ENCODE measurements around the gene TAS2R20.
"Not testable (repeated sequence)": the region's sequence is repeated elsewhere in the genome, so short reads cannot be mapped to it uniquely, and the experiment has no call there.

TAS2R20 gene

GRCh38 chr12:10998204-10998603 lies at the start of gene TAS2R20:
Gene TAS2R20 (minus strand): TSS chr12:10998304. CDS start chr12:10997875, 429 bp downstream.
- no peak for DNase-seq

- not testable (repeated sequence) for DNase-seq
These were observed 43.3 kb upstream of the TAS2R20 start for GRCh38 chr12:11041366-11041765.

- no peak for DNase-seq
These were observed 42.1 kb upstream of the TAS2R20 start for GRCh38 chr12:11040162-11040561.

GRCh38 chr12:11039171-11039570 lies 41.1 kb upstream of the TAS2R20 start:
- no peak for DNase-seq

GRCh38 chr12:11033959-11034358 lies 35.9 kb upstream of the TAS2R20 start:
- not testable (repeated sequence) for DNase-seq

- no peak for DNase-seq
These were observed 33.2 kb upstream of the TAS2R20 start, which contains the start of gene TAS2R31 for GRCh38 chr12:11031307-11031706. Gene TAS2R31 (minus strand): TSS chr12:11031407. CDS start chr12:11031335, 72 bp downstream.

- DNase-seq = no peak
These were observed 28.0 kb upstream of the TAS2R20 start for GRCh38 chr12:11026118-11026517.

- no peak for DNase-seq
These were observed 25.3 kb upstream of the TAS2R20 start for GRCh38 chr12:11023387-11023786.

- no peak for DNase-seq
These were observed 24.4 kb upstream of the TAS2R20 start, which contains the start of gene TAS2R19 for GRCh38 chr12:11022520-11022919. Gene TAS2R19 (minus strand): TSS chr12:11022620. CDS start chr12:11022571, 49 bp downstream.

- no peak for DNase-seq
These were observed 18.8 kb upstream of the TAS2R20 start for GRCh38 chr12:11016937-11017336.

GRCh38 chr12:11015775-11016430 lies 17.8 kb upstream of the TAS2R20 start:
- no peak for DNase-seq

GRCh38 chr12:11014234-11014633 lies 16.1 kb upstream of the TAS2R20 start:
- DNase-seq = no peak

GRCh38 chr12:11007608-11008007 lies 9.5 kb upstream of the TAS2R20 start:
- no peak for DNase-seq

- no peak for DNase-seq
These were observed 3.8 kb downstream of the TAS2R20 start for GRCh38 chr12:10994307-10994706.

- no peak for DNase-seq
These were observed 9.0 kb downstream of the TAS2R20 start for GRCh38 chr12:10989107-10989506.

- no peak for DNase-seq
These were observed 11.3 kb downstream of the TAS2R20 start, which contains the start of gene TAS2R50 for GRCh38 chr12:10986812-10987211. Gene TAS2R50 (minus strand): TSS chr12:10986912. CDS start chr12:10986860, 52 bp downstream.

- peak; percentile 85 for DNase-seq
These were observed 15.9 kb downstream of the TAS2R20 start for GRCh38 chr12:10982244-10982643.

- DNase-seq = no peak
These were observed 23.1 kb downstream of the TAS2R20 start for GRCh38 chr12:10974965-10975364.

GRCh38 chr12:10968765-10969456 lies 29.2 kb downstream of the TAS2R20 start:
- no peak for DNase-seq

GRCh38 chr12:10967409-10967808 lies 30.7 kb downstream of the TAS2R20 start:
- DNase-seq = no peak

- DNase-seq = no peak
These were observed 31.8 kb downstream of the TAS2R20 start for GRCh38 chr12:10966314-10966713.

- no peak for DNase-seq
These were observed 32.6 kb downstream of the TAS2R20 start for GRCh38 chr12:10965476-10965875.

- DNase-seq = no peak
These were observed 37.9 kb downstream of the TAS2R20 start for GRCh38 chr12:10960211-10960610.

- no peak for DNase-seq
These were observed 38.3 kb downstream of the TAS2R20 start for GRCh38 chr12:10959804-10960203.
